ENCODE measurements around the gene DUS2. TPM values are rescaled to one million over a fixed set of nuclear protein-coding genes. Genes with fewer than 3 reads are reported as not detected.
"Not testable (repeated sequence)": the region's sequence is repeated elsewhere in the genome, so short reads cannot be mapped to it uniquely, and the experiment has no call there.

The DUS2 gene
- total and polyA plus RNA-seq, 4 donors = 6.9 to 10.7 (median 7.9) TPM

DNA sequence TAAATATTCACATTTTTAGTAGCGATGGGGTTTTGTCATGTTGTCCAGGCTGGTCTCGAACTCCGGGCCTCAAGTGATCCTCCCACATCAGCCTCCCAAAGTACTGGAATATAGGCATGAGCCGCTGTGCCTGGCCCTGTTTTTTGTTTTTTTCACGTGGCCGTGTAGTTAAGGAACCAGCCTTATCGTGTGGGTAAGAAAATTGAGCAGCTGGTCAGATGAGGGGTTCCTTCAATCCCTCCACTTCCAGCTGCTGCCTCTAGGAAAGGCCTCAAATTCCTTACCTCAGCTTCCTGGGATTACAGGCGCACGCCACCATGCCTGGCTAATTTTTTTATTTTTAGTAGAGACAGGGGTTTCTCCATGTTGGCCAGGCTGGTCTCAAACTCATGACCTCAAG lies 17.9 kb upstream of the DUS2 start:
- WGBS = 83% methylated on average over 9 of the region's 9 CpGs
- no peak overlapping the region for H3K9ac ChIP-seq (ENCODE audit: low read depth in 1 of 2, low read length in 2 of 2)
- no peaks in the 10 kb centered on the region for H3K27me3 ChIP-seq (ENCODE audit: control insufficient read depth in 4 of 4, insufficient read depth in 4 of 4, low read length in 3 of 4)
- no peaks in the 10 kb centered on the region for H3K36me3 ChIP-seq (ENCODE audit: control insufficient read depth in 4 of 4, insufficient read depth in 3 of 4, low read depth in 1 of 4, low read length in 3 of 4)
- TF ChIP-seq JUND (IDR thresholded peaks at IDR 0.05) = no peak
- TF ChIP-seq, protein P1, sequence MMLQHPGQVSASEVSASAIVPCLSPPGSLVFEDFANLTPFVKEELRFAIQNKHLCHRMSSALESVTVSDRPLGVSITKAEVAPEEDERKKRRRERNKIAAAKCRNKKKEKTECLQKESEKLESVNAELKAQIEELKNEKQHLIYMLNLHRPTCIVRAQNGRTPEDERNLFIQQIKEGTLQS (IDR thresholded peaks at IDR 0.05) = no peak
- no peaks in the 10 kb centered on the region for H3K9me3 ChIP-seq (ENCODE audit: control insufficient read depth in 4 of 4, low read length in 3 of 4)
- peaks cover 0 to 2% (median under 1%) of the 10 kb centered on the region in 4 donors for H3K4me1 ChIP-seq (ENCODE audit: control insufficient read depth in 4 of 4, insufficient read depth in 4 of 4, low read length in 3 of 4)
- H3K27ac ChIP-seq (ENCODE audit: low read depth in 1 of 2, low read length in 2 of 2) = peak overlapping the region; percentile 61 to 67
- no peak for DNase-seq (ENCODE audit: low spot score)
- no peak overlapping the region for H3K4me3 ChIP-seq (ENCODE audit: low read depth in 1 of 3, low read length in 3 of 3)

DNA sequence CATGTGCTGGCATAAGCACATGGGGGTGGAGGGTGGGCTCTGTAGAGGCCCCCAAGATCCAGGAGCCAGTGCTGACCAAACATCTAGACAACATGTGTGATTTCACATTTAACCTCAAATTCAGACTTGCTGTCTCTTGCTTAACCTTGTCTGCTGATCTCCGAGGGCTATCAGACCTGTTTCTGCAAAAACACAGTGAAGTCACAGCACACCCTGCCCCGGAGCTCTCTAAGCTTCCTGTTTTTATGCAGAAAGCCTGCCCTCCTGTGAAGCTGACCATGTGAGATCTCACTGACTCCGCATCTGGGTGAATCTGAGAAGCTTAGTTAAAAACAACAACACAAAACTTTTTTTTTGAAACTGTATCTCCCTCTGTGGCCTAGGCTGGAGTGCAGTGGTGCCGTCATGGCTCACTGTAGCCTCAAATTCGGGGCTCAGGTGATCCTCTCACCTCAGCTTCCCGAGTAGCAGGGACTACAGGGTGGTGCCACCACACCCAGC lies 17.2 kb upstream of the DUS2 start:
- Histone ChIP-seq H3K4me3 (ENCODE audit: low read depth in 1 of 3, low read length in 3 of 3) (no peak overlapping the region), H3K27ac (ENCODE audit: low read depth in 1 of 2, low read length in 2 of 2) (peak overlapping the region; percentile 61 to 67), H3K9ac (ENCODE audit: low read depth in 1 of 2, low read length in 2 of 2) (peak overlapping the region in 1 of 2 donors; percentile 22), H3K36me3 (ENCODE audit: control insufficient read depth in 4 of 4, insufficient read depth in 3 of 4, low read depth in 1 of 4, low read length in 3 of 4) (no peaks in the 10 kb centered on the region), H3K9me3 (ENCODE audit: control insufficient read depth in 4 of 4, low read length in 3 of 4) (no peaks in the 10 kb centered on the region), H3K4me1 (ENCODE audit: control insufficient read depth in 4 of 4, insufficient read depth in 4 of 4, low read length in 3 of 4) (peaks cover 0 to 2% (median 0%) of the 10 kb centered on the region in 4 donors), H3K27me3 (ENCODE audit: control insufficient read depth in 4 of 4, insufficient read depth in 4 of 4, low read length in 3 of 4) (no peaks in the 10 kb centered on the region)
- WGBS = 49% methylated on average over 6 of the region's 6 CpGs
- peak; percentile 31 for TF ChIP-seq SP1 (IDR thresholded peaks at IDR 0.05)
- TF ChIP-seq NR2F2 (IDR thresholded peaks at IDR 0.05) = peak; percentile 51
- no peak for TF ChIP-seq FOXA2 (IDR thresholded peaks at IDR 0.05)
- no peak for TF ChIP-seq RAD21 (IDR thresholded peaks at IDR 0.05)
- no peak for DNase-seq (ENCODE audit: low spot score)

DNA sequence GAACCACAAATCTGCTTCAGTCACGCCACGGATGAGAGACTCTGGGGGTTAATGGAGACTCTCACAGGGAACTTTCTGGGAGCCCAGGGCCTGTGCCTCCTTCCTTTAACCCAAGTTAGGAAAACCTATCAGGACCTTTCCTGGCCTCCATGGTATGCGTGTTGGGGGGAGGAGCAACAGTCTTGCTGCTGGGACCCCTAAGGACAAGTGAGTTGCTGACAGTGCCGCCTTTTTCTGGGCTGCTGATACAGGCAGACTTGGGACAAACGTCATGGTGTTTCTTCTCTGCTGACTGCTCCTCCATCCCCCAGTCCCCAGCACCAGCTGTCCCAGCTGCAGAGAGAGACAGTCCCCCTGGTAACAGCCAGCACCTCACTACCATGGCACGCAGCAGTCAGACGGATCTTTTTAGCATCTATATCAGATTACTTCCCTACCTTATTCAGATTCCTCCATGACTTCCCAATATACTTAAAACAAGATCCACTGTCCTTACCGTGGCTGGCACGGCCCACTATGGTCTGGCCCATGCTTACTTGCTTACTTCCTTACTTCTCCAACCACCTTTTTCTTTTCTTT lies 13.8 kb upstream of the DUS2 start:
- no peaks in the 10 kb centered on the region for H3K36me3 ChIP-seq (ENCODE audit: control insufficient read depth in 4 of 4, insufficient read depth in 3 of 4, low read depth in 1 of 4, low read length in 3 of 4)
- no peak overlapping the region for H3K9ac ChIP-seq (ENCODE audit: low read depth in 1 of 2, low read length in 2 of 2)
- TF ChIP-seq RAD21 (IDR thresholded peaks at IDR 0.05) (no peak), HNF4G (IDR thresholded peaks at IDR 0.05) (no peak), SP1 (IDR thresholded peaks at IDR 0.05) (no peak), JUND (IDR thresholded peaks at IDR 0.05) (no peak), TAF1 (conservative IDR thresholded peaks at IDR 0.05) (no peak), RXRA (IDR thresholded peaks at IDR 0.05) (no peak), HNF4A (conservative IDR thresholded peaks at IDR 0.05) (no peak), GABPA (IDR thresholded peaks at IDR 0.05 in 1 of 2, conservative IDR thresholded peaks at IDR 0.05 in 1 of 2) (no peak), FOXA1 (IDR thresholded peaks at IDR 0.05) (no peak), YY1 (IDR thresholded peaks at IDR 0.05) (no peak)
- TF ChIP-seq, protein P1 (IDR thresholded peaks at IDR 0.05) = no peak
- TF ChIP-seq, protein P2, sequence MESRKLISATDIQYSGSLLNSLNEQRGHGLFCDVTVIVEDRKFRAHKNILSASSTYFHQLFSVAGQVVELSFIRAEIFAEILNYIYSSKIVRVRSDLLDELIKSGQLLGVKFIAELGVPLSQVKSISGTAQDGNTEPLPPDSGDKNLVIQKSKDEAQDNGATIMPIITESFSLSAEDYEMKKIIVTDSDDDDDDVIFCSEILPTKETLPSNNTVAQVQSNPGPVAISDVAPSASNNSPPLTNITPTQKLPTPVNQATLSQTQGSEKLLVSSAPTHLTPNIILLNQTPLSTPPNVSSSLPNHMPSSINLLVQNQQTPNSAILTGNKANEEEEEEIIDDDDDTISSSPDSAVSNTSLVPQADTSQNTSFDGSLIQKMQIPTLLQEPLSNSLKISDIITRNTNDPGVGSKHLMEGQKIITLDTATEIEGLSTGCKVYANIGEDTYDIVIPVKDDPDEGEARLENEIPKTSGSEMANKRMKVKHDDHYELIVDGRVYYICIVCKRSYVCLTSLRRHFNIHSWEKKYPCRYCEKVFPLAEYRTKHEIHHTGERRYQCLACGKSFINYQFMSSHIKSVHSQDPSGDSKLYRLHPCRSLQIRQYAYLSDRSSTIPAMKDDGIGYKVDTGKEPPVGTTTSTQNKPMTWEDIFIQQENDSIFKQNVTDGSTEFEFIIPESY (IDR thresholded peaks at IDR 0.05) = no peak
- no peaks in the 10 kb centered on the region for H3K9me3 ChIP-seq (ENCODE audit: control insufficient read depth in 4 of 4, low read length in 3 of 4)
- no peak overlapping the region for H3K4me3 ChIP-seq (ENCODE audit: low read depth in 1 of 3, low read length in 3 of 3)
- H3K27ac ChIP-seq (ENCODE audit: low read depth in 1 of 2, low read length in 2 of 2) = no peak overlapping the region
- peaks cover 0 to 2% (median 0%) of the 10 kb centered on the region in 4 donors for H3K4me1 ChIP-seq (ENCODE audit: control insufficient read depth in 4 of 4, insufficient read depth in 4 of 4, low read length in 3 of 4)
- DNase-seq (ENCODE audit: low spot score) = no peak
- WGBS = 75% methylated on average over 9 of the region's 9 CpGs
- H3K27me3 ChIP-seq (ENCODE audit: control insufficient read depth in 4 of 4, insufficient read depth in 4 of 4, low read length in 3 of 4) = no peaks in the 10 kb centered on the region

DNA sequence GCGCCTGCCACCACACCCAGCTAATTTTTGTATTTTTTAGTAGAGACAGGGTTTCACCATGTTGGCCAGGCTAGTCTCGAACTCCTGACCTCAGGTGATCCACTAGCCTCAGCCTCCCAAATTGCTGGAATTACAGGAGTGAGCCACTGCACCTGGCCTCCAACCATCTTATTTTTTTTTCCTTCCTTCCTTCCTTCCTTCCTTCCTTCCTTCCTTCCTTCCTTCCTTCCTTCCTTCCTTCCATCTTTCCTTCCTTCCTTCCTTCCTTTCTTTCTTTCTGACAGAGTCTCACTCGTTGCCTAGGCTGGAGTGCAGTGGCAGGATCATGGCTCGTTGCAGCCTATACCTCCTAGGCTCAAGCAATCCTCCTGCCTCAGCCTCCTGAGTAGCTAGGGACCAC lies 13.2 kb upstream of the DUS2 start:
- not testable (repeated sequence) for H3K4me1 ChIP-seq (ENCODE audit: control insufficient read depth in 4 of 4, insufficient read depth in 4 of 4, low read length in 3 of 4)

More for the DNA sequence above, 13.2 kb upstream of the DUS2 start:
- not testable (repeated sequence) for DNase-seq (ENCODE audit: low spot score); H3K27me3 ChIP-seq (ENCODE audit: control insufficient read depth in 4 of 4, insufficient read depth in 4 of 4, low read length in 3 of 4); H3K9ac ChIP-seq (ENCODE audit: low read depth in 1 of 2, low read length in 2 of 2); H3K36me3 ChIP-seq (ENCODE audit: control insufficient read depth in 4 of 4, insufficient read depth in 3 of 4, low read depth in 1 of 4, low read length in 3 of 4); H3K27ac ChIP-seq (ENCODE audit: low read depth in 1 of 2, low read length in 2 of 2); H3K9me3 ChIP-seq (ENCODE audit: control insufficient read depth in 4 of 4, low read length in 3 of 4); H3K4me3 ChIP-seq (ENCODE audit: low read depth in 1 of 3, low read length in 3 of 3)
- 78% methylated on average over 4 of the region's 4 CpGs for WGBS
